Neutrophil (primary cell): ENCODE measurements around the gene HOXB8.

ENCODE experiments used
- H3K27ac ChIP-seq: fragments of 200-600 bp; sonication (generic); 2 replicates; pipeline ENCODE4 v1.5.1; 2016; ENCODE audit warnings: mild to moderate bottlenecking, moderate library complexity
- H3K27me3 ChIP-seq: fragments of 200-600 bp; sonication (generic); 2 replicates; pipeline ENCODE4 v1.6.0; 2016; ENCODE audit warnings: mild to moderate bottlenecking
- H3K36me3 ChIP-seq: fragments of 200-600 bp; sonication (generic); 2 replicates; pipeline ENCODE4 v1.5.1; 2017
- H3K4me1 ChIP-seq, 2 experiments: fragments of 200-600 bp in 1 of 2; sonication (generic) in 1 of 2; 1 replicate in 1 of 2; 2 replicates in 1 of 2; pipeline versions ENCODE4 v1.5.1 to v1.6.1; 2013 to 2016; ENCODE audit warnings: low read depth in 1 of 2, low read length in 1 of 2, mild to moderate bottlenecking in 1 of 2, moderate library complexity in 1 of 2; ENCODE audit not compliant: control insufficient read depth in 1 of 2, insufficient read depth in 1 of 2
- H3K4me3 ChIP-seq, 2 experiments: fragments of 200-600 bp in 1 of 2; sonication (generic) in 1 of 2; 1 replicate in 1 of 2; 2 replicates in 1 of 2; pipeline ENCODE4 v1.5.1; 2013 to 2016; ENCODE audit warnings: low read depth in 1 of 2, low read length in 1 of 2, mild to moderate bottlenecking in 1 of 2, moderate library complexity in 1 of 2
- H3K9me3 ChIP-seq: fragments of 200-600 bp; sonication (generic); 2 replicates; pipeline ENCODE4 v1.5.1; 2016
- TF ChIP-seq, protein P1 (sequence below): fragments of 200-600 bp; sonication (generic); IDR thresholded peaks from 2 replicates; pipeline ENCODE4 v1.5.1; 2016; ENCODE audit warnings: antibody characterized with exemption

HOXB8 gene

DNA sequence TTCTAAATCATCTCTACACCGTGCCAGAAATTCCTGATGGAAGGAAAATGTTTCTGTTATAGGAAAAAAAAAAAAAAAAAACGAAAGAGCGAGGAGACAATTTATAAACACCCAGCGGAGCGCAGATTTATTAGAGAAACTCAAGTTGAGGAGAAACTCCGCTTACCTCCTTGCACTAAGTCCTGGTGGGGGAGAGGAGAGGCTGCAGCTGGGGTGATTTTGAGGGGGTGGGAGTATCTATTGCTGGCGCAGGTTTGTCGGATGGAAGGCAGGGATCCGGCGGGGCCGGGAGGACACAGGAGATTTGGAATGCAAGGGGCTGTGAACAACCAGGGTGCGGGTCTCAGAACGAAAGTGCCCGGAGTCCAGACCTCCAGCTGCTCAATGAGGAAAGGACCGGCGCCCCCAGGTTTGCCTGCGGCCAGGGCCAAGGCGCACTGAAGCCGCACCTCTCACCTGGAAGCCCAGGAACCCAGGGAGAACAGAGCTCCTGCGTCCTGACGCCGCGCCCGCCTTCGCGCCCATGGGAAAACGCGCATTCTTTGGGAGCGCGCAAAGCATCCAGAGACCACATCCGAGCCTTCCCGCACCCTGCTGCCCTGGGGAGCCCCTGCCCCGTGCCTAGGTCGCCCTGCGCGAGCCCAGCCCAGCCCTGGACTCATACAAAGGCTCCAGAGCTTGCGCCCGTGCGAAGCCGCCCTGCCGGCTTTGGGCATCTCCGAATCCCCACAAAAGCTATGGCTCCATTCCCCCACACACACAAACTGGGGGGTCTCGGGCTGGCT, 2.6 kb upstream of the HOXB8 start:
- Histone ChIP-seq H3K27ac (no peak overlapping the region), H3K4me3 (no peak overlapping the region), H3K36me3 (no peaks in the 10 kb centered on the region), H3K4me1 (no peaks in the 10 kb centered on the region), H3K9me3 (no peaks in the 10 kb centered on the region), H3K27me3 (peaks cover 100% of the 10 kb centered on the region)
- TF ChIP-seq, protein P1, sequence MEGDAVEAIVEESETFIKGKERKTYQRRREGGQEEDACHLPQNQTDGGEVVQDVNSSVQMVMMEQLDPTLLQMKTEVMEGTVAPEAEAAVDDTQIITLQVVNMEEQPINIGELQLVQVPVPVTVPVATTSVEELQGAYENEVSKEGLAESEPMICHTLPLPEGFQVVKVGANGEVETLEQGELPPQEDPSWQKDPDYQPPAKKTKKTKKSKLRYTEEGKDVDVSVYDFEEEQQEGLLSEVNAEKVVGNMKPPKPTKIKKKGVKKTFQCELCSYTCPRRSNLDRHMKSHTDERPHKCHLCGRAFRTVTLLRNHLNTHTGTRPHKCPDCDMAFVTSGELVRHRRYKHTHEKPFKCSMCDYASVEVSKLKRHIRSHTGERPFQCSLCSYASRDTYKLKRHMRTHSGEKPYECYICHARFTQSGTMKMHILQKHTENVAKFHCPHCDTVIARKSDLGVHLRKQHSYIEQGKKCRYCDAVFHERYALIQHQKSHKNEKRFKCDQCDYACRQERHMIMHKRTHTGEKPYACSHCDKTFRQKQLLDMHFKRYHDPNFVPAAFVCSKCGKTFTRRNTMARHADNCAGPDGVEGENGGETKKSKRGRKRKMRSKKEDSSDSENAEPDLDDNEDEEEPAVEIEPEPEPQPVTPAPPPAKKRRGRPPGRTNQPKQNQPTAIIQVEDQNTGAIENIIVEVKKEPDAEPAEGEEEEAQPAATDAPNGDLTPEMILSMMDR = no peak

DNA sequence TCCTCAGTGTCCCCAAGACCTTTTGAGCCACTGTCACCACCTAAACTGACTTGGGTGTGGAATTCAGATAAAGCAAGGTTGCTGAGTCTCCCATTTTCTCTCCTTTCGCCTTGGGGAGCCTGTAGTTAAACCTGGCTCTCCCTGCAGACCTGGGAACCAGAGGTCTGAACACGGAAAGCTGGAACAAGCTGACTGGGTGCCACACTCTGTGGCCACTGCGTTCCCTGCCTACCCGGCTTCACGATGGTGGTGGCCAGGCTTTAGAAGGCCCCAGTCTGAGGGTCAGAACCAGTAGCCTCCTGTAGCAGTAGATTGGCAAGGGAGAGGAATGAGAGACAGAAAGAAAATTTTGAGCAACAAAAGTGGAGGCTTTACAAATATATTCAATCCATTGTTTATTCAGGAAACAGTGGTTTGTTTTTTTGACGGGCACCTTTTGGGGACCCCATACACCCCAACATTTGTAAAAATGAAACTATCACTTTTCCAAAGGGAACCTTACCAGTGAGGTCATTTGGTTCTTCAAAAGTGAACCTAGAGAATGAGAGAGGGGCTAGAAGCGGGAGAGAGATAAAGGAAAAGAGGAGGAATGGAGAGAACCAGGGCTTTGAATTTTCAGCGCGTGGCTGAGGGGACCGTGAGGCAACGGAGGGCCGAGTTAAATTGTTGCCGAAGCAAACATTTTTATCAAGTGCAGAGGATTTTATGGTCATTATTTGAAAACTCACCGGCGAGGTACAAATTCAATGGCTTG, 1.8 kb upstream of the HOXB8 start:
- TF ChIP-seq, protein P1 = no peak
- peaks cover 0 to 2% of the 10 kb centered on the region in 2 experiments for H3K4me1 ChIP-seq
- no peak overlapping the region for H3K27ac ChIP-seq
- no peaks in the 10 kb centered on the region for H3K36me3 ChIP-seq
- no peaks in the 10 kb centered on the region for H3K9me3 ChIP-seq
- H3K27me3 ChIP-seq = peaks cover 100% of the 10 kb centered on the region
- no peak overlapping the region for H3K4me3 ChIP-seq

DNA sequence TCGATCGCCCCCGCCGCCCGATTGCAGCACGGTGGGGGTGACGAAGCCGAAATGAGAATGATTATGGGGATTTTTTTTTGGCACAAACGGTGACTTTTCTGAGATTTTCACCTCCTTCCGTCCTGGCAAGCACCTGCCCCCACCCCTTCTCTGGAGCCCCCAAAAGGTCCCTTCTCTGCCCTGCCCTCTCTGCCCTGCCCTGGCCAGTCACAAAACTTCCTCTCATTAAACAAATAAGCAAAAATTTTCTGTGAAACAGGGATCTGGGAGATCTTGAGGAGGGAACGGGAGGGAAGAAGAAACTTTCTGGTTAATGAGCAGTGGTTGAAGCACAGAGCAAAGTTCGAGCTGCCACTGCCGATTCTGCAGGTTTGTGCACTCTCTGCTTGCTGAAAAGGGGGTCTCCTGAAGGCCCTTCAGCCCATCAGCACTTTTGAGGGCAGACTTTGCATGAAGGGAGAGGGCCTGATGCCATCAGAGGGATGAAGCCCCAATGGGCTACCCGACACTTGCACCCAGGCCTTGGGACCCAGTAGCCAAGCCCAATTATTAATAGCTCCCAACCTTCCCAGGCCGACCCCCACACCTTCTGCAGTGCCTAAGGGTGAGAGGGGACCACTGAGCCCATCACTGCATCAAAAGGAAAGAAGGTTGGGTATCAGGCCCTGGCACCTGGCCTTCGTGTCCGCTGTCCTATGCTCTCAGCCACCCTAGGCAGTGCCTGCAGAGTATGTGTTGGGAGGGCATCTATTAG, 1.0 kb upstream of the HOXB8 start:
- TF ChIP-seq, protein P1 = no peak
- Histone ChIP-seq H3K36me3 (no peaks in the 10 kb centered on the region), H3K27me3 (peaks cover 100% of the 10 kb centered on the region), H3K4me1 (peaks cover 2 to 10% of the 10 kb centered on the region in 2 experiments), H3K4me3 (no peak overlapping the region), H3K27ac (no peak overlapping the region), H3K9me3 (no peaks in the 10 kb centered on the region)

DNA sequence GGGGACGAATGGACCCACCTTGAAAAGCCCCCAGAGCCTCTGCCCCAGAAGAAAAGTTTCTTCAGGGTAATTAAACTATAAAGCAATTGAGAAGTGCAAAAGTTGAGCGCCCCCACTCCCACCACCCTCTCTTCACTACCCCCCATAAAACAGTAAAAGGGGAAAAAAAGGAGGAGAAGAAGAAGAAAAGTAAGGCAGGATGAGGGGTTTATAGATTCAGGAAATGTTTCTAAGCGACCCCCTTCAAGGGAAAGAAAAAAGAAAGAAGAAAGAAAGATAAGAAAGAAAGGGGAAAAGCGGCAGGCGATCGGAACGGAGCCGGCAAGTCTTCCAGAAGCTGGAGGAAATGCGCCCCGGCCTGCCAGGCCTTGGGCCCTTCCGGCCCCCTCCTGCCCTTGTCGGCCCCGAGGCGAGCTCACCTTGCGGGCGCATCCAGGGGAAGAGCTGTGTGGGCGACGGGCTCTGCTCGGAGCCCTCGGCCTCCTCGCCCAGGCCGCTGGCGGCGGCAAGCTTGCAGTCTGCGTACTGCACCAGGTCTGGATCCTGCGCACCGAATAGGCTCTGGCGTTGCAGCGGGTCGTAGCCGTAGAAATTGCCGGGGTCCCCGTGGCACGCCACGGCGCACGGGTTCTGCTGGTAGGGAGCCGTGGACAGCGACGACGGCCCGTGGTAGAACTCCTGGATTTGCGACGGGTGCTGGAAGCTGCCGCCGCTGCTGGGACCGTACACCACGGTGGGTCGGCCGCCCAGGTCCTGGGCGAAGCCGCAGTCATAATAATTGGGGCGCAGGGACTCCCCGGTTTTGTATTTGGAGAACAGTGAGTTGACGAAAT, 1.0 kb downstream of the HOXB8 start:
- H3K4me1 ChIP-seq = peaks cover 12 to 24% of the 10 kb centered on the region in 2 experiments
- TF ChIP-seq, protein P1 = no peak
- H3K4me3 ChIP-seq = no peak overlapping the region
- H3K27ac ChIP-seq = no peak overlapping the region
- peaks cover 100% of the 10 kb centered on the region for H3K27me3 ChIP-seq
- H3K9me3 ChIP-seq = no peaks in the 10 kb centered on the region
- H3K36me3 ChIP-seq = no peaks in the 10 kb centered on the region
